Amniotic stem cell (primary cell): ENCODE results near the gene ZMYND12.

Experiments
- DNase-seq: peaks from one replicate; lab custom pipeline; 2025; lab: John Stamatoyannopoulos, UW

ZMYND12 gene

DNA sequence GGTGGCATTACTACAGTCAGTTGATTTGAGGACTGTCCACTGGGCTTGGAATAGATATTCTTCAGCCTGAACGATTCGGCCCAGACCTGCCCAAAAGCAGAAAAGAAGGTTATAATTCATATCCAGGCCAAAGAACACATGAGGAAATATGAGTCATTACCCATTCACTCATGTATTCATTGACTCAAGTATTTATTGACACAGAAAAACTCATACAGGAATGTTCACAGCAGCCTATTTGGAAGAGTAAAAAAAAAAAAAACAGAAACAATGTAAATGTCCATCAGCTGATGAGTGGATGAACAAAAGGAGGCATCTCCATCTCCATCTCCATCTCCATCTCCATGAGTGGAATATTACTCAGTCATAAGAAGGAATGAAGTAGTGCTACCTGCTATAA lies 15.9 kb downstream of the ZMYND12 start:
- DNase-seq: no peak

DNA sequence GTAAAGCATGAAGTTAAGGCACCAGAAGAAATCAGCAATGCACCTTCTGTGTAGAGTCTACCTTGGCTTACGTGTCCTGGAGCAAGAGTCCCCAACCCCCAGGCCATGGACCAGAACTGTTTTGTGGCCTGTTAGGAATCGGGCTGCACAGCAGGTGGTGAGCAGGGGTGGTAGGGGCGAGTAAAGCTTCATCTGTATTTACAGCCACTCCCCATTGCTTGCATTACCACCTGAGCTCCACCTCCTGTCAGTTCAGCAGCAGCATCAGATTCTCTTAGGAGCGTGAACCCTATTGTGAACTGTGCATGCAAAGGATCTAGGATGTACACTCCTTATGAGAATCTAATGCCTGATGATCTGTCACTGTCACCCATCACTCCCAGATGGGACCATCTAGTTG lies 21.5 kb downstream of the ZMYND12 start:
- no peak for DNase-seq

DNA sequence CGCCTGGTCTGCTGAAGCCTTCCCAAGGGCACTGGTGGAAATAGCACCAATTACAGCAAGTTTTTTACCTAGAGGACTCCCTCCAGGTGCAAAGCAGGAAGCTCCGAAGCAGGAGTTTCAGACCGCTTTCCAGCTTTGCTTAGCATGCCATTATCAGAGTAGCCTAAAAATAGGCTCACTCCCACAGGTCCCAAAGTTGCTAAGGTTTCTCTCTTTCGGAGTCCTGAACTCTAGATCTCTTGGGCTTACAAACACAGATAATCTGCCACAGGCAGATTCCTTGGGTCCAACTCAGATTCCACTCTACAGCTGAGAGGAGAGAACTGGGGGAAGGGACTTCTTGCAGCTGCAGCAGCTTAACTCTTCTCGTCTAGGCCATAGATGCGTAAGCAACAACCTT lies 22.5 kb downstream of the ZMYND12 start:
- no peak for DNase-seq

DNA sequence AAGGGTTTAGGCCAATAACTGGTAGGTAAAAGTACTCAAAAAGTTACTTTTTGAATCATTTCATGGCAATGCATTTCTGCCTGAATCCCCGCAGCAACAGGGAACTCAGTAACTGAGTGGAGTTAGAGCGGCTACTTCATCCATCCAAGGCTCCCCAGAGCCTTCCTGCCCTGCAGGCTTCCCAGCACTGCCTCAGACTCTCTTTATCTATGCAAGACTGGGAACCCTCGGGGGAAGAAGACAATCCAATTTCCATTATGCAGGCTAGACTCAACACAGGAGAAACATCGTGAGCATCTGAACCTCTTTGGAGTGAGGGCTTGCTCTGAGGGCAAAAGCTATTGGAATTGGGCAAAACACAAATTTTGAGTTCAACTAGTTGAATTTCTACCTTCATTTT lies 23.1 kb downstream of the ZMYND12 start:
- DNase-seq: no peak

DNA sequence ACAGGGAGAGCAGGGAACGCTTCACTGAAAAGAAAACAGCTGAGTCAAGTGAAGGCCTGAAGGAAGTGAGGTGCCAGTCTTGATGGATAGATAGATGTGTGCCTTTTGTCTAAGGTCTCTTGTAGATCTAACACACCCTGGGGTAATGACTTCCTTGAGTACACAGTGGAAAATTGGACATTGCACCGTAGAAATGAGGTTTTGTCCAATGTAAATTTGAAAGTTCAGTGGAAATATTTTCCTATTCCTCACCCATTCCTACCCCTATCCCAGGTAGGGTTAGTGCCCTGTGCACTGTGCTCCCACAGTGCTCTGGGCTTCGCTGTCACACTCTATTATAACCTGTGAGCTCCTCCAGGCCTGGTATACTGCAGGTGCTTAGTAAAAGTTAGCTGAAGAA lies 24.3 kb downstream of the ZMYND12 start:
- DNase-seq: no peak

DNA sequence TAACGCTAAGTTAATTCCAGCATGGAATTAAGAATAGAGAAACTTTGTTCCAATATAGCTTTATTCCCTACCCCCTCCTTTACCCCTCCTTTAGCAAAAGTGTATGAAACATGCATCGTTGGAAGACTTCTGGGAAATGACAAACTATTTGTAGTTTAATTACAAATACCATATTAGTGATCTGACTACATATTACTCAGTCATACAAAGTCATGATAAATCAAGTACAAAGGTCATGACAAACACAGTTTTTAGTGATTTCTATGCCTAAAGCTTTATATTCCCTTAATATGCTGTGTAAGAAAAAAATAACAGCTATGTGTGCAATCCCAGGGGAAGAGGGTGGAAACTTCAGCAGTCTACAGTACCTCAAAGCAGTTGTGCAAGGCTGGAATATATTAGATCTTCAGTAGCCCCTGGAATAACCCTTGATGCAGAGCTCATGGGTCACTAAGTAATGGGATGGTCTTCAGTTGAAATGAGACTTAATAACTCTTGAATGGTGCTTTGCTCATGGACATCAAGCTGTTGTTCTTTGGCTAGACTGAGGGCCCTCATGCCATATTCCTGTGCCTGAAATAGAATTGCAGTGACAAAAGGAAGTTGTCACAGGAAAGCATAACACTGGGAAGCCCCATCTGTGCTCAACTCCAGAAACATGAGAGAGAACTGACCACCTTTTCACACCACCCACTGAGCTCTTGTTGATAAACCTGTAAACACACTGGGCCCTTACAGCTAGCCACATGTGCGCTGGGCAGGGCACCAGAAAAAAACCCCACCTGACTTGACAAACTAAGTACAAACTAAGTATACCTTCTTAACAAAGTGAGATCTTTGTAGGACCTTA lies 25.3 kb downstream of the ZMYND12 start:
- no peak for DNase-seq

DNA sequence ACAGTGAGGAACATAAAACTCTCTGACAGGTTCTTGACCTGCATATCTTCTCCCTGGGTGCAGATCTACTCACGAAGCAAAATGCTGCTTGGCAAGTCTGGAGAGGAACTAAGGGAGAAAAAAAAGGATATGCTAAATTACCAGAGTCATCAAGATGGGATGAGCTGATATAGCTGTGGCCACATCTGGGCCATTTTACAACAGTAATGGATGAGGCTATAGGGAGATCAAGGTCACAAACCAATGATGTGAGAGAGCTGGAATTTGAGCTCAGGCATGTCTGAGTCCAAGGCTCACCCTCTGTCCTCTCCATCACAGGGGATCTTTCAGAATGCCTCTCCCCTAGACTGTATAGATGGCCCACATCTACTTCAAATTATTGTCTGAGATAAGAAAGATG lies 26.2 kb downstream of the ZMYND12 start:
- DNase-seq: no peak

DNA sequence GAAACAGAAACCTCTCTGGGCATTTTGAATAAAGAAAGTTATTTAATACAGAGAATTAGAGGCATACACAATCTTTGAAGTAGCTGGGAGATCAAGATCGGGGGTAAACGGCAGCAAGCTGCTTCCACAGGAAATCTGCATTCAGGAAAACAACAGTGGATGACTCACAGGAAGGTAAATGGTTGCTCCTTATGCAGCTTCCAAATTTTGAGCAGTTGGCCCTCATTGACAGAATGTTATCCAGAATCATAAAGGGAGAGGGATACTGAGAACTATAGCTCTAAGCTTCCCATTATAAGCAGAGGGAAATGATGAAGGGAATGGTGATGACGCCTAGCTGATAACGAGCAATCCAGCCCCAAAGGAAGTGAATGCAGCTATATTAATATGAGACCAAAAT lies 28.6 kb downstream of the ZMYND12 start:
- DNase-seq: no peak

DNA sequence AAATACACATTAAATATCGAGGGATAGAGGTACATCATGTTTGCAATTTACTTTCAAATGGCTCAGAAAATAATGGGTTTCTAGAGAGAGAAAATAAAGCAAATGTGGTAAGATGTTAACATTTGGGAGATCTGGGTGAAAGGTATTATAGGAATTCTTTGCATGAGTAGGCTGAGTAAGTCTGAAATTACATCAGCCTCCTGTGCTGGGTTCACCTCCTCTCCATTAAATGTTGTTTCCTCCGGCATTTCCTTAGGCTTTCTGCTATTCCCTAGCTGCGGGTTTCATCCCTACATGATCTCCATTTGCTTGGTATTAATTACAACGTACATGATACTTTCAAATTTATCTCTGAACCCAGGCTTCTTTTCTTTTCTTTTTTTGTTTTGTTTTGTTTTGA lies 31.6 kb downstream of the ZMYND12 start:
- DNase-seq: no peak

DNA sequence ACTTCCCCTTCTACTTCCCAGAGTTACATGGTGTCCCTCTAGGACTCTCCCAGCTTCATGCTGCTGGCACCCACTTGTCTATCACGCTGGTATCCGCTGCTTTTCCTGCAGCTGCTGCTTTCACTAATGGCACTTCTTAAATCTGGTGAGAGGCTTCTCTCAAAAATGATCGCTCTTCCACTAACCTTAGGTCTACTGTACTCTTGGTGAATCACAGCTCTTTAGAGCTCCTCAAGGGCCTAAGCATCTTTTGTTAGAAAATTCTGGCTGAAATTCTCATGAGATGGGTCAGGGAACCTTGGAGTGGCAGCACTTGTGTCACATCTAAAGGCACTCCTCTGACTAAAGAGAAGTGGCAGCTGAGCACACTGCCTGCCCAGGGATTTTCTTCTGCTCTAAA lies 32.1 kb downstream of the ZMYND12 start:
- no peak for DNase-seq

DNA sequence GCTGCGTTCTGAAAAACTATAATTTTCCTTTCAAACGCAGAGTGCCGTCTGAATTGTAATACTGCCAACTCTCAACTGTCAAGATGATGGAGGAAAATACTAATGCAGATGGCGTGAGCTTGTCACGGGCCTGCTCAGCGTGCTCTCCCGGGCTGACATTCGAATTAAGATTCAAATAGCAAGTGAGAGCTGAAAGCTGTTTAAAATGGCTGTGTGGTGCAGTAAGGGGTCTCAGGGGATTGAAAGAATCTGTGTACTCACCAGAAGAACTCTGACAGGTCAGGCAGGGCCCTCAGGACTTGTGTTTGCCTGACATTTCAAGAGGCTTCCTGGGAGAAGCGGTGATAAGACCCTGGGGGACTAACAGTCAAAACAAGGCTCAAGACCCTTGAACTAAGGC lies 33.1 kb downstream of the ZMYND12 start:
- DNase-seq: no peak

DNA sequence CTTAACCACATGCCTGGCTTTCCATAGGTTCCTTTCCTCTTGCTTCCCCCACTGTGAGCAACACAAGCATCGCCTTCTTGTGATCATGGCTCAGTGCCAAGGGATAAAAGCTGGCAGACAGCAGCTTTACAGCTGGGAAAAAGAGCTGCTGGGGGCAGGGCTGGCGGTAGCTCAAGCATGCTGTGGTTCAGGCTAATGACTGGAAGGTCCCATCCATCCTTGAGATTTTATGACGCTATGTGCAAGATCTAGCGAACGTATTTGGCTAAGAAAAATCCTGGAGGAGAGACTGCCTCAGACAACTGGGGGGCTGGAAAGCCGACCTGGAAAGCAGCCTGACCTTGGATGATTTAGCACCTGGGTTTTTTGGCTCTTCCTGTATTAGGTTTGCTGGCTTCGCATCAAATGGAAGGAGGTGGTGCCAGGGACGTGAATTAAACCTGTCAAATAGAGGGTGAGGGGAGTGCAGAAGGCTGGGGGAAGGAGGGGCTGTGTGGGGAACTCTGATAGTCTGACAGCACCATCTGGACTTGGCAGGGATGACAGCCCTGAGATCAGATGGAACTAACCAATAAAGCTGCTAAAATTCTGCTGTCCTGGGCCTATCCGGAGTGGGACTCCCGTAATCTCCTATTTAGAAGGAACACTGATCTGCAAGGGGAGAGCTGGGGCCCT lies 34.8 kb downstream of the ZMYND12 start:
- no peak for DNase-seq

DNA sequence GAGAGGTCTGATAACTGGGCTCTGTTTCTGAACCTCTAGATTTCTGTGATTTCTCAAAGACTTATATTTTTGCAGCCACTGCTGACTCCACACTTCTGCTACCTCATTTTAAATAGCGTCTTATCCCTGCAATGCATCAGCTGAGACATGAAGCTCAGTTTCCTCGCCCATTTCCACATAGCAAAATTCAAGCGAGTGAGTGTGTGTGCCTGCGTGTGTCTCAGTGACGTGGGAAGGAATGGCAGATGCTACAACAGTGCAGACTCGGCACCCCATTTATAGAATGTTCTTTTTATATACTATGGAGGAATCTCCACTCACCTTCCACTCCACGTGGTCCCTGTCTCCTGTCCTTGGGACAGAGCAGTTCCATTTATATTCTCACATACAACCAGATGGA lies 35.7 kb downstream of the ZMYND12 start:
- DNase-seq: no peak

DNA sequence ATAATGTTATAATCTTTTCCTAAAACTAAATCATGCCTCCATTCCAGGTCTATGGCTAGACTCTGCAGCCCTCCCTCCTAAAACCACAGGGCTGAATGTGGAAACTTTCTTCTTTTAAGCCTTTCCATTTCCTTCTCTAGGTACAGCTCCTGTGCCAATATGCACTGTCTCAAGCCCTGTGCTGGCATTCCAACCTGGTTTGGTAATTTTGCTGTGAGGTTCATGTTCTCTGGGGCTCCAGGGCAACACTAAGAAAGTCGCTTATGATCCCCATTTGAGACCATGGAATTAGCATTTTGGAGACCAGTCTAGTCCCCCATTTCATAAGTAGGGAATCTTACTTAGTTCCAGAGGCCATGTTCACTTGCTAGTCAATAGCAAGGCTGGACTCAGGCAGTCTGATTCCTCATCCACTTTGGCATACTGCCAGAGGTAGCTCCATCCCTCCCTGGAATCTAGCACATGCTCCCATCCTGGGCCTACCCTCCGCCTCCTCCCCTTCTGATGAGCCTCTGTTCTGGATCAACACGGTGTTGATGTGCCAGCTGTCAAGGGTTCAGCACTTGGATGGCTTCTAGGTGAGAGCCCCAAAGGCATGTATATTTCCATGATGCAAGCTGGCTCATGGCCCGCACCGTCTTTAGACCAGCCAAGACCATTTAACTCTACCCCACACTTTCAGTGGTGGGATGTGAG lies 36.5 kb downstream of the ZMYND12 start:
- DNase-seq: no peak

DNA sequence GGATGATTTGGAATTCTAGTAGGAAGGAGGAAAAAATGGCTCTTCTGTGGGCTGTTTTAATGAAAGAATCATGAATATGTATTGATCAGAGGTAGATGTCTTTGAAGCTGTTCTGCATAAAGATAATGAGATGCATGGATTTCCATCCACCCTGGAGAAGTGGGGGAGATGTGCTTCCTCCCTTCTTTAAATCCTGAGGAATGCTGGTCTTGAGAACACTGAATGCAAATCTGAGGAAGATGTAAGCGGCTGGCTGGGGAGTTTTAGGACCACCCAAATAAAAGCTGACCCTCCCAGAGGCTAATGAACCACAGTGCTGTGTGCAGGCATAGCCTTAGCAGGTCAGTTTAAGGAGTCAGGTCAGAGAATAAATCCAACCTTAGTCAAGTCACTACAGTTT lies 37.3 kb downstream of the ZMYND12 start:
- DNase-seq: no peak

DNA sequence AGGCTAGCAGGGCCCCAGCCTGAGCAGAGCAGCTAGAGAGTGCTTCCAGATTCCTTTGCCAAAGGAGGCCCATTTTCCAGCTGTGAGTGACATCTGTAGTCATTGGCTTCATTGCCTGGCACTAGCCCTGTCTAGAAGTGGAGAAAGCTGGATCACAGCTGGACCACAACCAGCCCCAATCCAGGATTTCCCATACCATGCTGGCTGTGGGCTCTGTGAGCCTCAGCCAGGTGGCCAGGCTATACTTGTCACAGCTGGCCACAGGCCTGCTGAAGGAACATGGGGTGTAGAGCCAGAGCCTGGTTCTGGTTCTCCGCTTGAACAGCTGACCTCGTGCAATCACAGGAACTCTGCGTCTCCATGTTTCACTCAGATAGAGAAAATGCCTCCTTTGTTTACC lies 38.7 kb downstream of the ZMYND12 start:
- DNase-seq: no peak

DNA sequence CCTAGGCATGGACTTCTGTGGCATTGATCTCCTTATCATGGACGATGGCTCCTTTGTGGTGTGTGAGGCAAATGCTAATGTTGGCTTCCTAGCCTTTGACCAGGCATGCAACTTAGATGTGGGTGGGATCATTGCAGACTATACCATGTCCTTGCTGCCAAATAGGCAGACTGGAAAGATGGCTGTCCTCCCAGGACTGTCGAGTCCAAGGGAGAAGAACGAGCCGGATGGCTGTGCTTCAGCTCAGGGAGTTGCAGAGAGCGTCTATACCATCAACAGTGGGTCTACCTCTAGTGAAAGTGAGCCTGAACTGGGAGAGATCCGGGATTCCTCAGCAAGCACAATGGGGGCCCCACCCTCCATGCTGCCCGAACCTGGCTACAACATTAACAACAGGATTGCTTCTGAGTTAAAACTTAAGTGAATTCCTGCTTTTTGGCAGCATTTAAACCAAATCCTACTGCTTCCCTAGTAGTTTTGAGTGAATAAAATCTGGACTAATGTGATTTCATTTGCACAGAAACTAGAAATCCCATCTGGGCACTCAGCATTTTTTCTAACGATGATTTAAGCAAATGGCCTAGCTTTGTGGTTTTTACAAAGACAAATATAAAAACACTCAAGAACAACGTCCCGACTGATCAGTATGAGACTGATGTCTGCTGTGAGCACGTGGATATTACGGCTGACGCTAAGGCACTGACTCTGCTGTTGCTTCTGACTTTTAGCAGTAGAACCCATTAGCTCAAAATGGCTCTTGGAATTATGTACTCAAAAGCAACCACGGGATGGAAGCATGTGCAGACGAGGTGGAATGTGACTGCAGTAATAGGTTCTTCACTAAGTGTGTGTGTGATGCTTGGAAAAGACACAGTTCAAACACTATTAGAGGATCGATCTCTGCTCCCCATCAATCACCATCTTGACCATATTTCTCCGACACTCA lies 41.0 kb downstream of the ZMYND12 start:
- no peak for DNase-seq

DNA sequence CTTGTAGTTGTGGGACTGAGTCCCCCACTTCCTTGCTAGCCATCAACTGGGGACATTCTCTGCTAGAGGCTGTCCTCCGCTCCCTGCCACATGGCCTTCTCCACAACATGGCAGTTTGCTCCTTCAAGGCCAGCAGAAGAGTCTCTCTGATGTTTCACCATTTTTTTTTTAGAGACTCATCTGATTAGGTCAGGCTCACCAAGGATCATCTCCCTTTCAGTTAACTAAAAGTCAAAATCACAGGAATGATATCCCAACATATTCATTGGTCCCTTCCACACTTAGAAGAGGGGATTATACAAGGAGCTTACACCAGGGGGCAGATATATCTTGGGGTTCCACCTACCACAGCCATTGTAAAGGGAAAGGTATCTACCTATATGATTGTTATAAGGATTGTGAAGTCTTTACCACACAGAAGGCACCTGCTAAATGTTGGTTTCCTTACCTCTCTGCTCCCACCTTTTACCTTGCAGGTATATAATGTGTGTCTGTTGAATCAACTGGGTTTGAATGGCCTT lies 51.9 kb downstream of the ZMYND12 start:
- DNase-seq: no peak

DNA sequence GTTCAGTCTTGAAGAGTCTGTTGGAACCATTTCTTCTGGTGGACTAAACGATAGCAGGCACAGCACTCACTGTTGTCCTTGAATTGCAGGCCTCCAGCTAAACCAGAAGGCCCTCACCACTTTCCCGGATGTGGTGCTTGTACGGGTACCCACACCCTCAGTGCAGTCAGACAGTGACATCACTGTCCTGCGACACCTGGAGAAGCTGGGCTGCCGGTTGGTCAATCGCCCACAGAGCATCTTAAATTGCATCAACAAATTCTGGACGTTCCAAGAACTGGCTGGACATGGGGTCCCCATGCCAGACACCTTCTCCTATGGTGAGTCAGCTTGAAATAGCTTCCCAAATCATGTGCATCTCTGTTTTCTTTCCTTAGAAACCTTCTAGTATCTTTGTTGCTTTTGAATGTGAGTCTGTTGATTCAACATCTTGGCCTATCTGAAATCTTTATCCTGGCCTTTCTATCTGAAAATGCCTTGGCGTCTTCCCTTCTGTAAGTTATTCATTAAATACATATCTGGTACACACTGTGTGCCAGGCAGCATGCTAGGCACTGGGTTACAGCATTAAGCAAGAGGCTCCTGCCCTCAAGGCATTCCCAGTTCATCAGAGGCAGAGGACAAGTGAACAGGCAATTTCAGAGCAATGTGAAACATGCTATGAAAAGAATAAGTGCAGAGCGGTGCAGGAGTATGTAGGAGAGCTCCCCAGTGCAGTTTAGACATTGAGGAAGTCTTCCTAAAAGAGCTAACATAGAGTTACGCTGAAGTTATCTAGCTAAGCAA lies 56.3 kb downstream of the ZMYND12 start:
- DNase-seq: no peak

DNA sequence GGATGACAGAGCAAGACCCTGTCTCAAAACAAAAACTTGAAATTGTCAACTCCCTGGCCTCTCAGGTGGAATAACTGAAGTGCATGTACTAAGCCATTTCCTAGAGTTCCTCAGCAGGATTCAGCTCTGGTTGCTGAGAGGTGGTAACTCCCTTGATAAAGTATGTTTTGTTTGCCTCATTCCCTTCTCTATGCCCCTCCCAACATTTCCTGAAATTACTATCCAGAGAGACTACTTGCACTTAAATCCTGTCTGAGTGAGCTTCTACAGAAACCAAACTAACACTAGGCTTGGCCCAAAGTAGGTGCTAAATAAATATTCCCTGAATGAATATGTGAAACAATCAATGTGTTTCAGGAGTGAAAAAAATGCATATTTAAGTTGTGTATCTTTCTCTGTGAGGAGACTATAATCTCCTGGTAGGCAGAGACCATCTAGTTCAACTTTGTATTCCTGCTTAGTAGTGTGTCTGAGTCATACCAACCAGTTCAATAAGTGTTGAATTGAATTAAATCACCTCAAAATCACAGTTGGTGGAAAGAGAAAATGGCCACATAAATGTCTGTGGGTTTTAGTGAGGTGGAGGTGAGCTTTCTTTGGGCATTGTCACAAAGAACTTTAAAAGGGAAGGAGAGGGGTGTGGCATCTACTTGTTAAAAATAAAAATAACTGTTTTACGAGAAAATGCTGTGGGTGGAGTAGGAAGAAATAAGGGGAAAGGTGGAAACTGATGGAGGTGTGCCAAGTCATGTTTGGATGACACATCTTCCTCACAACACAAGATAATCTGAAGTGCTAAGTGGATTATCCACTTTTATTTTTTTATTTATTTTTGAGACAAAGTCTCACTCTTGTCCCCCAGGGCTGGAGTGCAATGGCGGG lies 62.6 kb downstream of the ZMYND12 start:
- no peak for DNase-seq
